HG02678 (cell line): ENCODE data around the gene OPN4.

Experiments used
- ATAC-seq: cut with Tn5 transposase; IDR thresholded peaks from one replicate; pipeline ENCODE4 v1.9.1; 2021; ENCODE audit warnings: mild to moderate bottlenecking, moderate library complexity; ENCODE audit not compliant: unreplicated experiment

OPN4 gene

DNA sequence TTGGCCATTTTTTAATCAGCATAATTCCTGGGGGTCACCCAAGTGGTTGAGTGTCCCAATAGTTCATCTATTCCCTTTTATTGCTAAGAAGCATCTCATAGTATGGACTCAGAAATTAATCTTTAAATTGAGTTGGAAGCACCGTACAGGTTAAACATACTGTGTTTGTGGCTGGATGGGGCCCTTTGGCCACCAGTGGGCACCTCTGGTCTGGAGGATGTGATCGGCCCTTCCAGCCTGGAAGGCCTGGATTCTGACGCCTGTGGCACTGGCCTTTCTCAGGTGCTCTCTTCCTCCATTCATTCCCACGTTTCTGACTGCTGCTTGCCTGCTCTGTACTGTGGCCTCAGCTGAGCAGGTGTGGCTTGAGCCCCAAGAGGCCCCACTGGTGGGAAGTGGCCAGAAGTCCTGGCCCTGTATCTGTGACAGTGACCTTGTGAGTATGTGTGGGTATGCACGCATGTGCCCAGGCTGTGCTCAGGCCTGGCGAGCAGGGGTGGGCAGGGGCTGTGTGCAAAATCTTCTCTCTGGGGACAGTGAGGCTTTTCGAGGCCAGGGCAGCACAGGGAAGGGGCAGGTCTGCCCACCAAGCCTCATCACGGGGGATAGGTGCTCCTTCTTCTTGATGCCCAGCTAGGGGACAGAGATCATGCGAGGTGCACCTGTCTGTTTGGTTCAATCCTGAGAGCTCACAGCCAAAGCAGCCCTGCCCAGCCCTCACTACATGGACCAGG lies 44.0 kb downstream of the OPN4 start:
- ATAC-seq, result no peak

DNA sequence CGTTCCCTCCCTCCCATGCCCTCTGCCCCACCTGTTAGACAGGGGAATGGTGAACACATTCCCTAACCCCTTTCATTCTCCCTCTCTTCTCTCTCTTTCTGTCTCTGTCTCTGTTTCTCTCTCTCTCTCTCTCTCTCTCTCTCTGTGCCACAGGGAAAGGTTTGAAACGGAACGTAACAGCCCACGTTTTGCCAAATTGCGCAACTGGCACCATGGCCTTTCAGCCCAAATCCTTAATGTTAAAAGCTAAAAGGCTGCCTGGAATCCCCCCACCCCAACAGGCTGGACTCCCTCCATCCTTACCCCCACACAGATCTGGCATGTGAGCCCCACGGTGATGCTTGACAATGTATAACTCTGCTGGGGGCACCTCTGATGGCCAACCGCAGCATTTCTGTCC lies 44.8 kb downstream of the OPN4 start:
- ATAC-seq, result no peak

GRCh38 chr10:86699541-86699940 lies 45.2 kb downstream of the OPN4 start:
- ATAC-seq, result no peak

DNA sequence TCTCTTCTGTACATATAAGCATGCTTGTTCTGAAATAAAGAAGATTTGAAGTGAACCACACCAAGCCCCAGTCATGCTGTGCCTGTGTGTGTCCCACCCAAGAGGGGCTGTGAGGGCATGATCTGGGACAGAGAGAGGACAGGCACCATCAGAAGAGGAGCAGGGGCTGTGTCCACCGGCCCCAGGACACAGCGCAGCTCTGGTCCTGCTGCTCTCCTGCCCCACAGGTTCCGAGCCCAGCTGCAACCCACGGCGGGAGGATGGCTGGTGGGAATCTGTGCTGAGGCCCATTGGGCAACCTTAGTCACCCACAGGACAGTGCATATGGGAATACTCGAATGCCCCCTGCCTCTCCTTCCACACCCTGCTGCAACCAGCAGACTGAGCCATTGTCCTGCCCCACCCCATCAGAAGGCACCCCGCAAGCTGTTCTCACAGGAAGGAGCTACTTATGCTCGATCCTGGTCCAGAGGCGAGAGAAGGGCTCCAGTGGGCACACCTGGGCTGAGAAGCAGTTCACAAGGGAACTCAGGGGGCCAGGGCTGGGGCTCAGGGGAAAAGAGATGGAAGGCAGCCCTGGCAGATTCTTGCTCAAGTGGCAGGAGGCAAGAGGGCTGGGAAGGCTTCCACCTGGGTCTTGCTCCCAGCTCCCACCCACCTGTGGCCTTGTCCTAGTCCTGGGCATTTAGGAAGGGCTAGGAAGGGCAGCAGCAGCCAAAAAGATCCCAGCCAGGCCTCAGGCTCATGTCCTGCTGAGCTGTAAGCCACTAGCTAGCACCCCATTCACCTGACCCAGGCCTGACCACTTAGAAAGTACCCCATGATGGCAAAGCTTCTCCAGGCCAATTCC lies 45.9 kb downstream of the OPN4 start:
- ATAC-seq, result no peak

DNA sequence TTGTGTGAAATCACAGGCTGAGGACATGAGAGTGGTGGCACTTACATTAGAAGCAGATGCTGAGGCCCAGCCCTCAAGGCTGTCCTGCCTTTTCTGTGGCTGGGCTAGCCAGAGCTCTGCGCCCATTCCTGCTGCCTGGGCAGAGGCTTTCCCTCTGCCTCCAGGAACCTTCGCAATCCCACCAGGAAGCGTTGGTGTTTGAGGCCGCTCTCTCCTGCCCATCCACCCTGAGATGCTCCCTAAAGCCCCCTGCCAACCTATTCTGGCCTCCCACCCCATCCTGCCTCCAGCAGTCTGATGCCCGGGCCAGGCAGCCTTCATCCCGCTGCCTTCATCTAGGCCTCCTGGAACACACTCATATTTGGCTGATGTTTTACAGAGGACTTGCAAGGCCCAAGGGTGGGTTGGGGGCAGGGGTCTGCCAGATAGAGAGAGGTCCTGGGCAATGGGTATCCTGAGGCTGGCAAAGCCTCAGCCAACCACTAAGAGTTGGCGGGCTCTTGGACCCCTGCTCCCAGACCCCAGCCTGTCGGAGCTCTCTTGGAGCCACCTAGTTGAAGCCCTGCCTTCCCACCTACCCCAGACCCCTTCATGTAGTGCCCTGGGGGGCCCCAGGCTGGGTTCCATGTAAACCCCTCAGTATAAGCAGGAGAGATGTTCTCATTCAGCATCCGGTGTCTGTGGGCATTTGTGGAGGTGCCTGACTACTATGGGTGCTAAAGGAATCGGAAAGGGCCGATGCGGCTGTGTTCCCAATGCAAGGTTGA lies 46.7 kb downstream of the OPN4 start:
- no peak for ATAC-seq

- ATAC-seq, result no peak
Observed at GRCh38 chr10:86703176-86703575, 48.8 kb downstream of the OPN4 start.

DNA sequence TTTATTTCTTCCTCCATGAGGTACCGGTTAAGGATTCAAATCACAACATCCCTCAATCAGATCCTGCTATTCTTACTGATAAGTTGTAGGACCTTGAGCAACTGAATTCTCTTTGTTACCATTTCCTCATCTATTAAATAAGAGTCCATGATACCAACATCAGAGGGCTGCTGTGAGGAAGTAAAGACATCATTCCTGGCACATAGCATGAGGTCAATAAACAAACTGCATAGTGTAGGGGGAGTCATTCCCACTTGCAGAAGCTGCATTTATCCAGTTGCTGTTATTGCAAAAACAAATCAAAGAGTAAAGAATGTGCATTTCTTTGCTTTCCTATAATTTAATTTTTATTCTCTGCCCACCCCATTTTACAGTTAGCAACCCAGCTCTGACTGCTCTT lies 50.8 kb downstream of the OPN4 start:
- no peak for ATAC-seq

GRCh38 chr10:86705905-86706304 lies 51.6 kb downstream of the OPN4 start:
- no peak for ATAC-seq

DNA sequence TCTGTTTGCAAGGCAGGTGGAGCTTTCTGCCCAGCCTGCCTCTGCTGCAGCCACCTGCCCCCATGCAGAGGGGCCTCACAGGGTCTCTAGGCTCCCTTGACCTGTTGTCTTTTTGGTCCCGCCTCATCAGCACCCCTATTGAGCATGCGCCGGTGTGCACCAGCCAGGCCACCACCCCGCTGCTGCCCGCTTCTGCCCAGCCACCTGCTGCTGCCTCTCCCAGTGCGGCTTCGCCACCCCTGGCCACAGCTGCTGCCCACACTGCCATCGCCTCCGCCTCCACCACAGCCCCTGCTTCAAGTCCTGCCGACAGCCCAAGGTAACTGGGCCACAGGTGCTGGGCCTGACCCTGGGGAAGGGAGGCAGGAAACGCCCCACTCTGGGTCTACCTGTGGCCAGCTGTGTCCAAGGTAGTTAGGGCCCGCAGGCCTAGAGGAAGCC lies 52.1 kb downstream of the OPN4 start:
- no peak for ATAC-seq

GRCh38 chr10:86706977-86707376 lies 52.6 kb downstream of the OPN4 start:
- ATAC-seq, result no peak

GRCh38 chr10:86707505-86707904 lies 53.2 kb downstream of the OPN4 start:
- no peak for ATAC-seq

DNA sequence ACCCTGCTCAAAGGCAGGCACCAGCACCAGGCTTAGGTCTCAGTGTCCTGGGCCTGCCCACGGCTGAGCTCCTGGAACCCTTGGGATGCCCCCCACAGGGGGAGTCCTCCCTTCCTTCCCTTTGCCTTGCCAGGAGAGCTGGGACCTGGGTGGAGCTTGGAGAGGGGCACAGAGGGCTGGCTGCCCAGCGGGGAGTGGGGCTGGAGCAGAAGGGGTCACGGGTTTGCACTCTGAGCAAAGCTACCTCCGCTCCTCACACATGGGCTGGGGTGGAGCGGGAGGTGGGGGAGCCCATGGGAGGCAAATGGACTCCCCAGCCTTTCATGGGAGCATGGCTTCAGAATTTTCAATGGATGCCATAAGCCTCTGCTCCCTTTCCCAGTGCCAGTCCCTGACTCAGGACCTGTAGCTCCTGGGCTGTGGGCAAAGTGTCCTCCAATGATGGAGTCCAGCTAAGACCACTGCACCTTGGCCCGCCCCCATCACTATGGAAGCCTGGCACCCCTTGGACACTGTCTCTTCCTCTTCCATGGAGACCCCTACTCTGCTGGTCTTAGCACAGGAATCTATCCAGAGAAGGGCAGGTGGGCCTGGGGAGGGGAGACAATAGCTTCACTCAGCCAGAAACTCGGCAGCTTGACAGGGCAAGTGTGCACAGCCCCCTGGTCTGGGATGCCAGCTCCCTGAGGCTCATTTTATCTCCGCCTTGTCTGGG lies 53.9 kb downstream of the OPN4 start:
- ATAC-seq, result no peak

DNA sequence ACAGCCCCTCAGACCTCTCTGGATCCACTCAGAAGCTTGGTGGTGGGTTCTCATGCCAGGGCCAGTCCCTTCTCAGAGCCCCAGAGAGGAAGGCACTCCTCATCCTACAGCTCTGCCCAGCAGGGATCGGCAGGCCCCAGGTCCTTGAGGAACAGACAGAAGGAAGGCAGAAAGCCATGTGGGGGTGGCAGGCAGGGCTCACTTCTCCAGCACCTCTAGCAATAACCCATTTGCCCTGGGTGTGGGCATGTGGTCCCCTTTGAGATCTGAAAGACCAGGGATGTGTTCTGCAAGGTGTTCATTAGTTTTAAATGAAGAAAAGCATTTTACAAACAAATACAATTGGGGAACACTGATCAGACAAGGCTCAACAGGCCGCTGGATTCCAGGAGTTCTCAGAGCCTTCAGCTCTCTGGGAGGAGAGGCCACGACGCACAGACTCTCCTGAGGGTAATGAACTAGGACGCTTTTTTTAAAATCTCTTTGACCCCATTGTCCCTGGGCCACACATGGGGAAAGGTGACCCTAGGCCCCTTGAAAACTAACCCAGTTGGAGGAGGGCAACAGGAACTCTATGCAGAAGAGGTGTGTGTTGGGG lies 54.5 kb downstream of the OPN4 start:
- no peak for ATAC-seq

GRCh38 chr10:86709396-86710185 lies 55.2 kb downstream of the OPN4 start:
- no peak for ATAC-seq

DNA sequence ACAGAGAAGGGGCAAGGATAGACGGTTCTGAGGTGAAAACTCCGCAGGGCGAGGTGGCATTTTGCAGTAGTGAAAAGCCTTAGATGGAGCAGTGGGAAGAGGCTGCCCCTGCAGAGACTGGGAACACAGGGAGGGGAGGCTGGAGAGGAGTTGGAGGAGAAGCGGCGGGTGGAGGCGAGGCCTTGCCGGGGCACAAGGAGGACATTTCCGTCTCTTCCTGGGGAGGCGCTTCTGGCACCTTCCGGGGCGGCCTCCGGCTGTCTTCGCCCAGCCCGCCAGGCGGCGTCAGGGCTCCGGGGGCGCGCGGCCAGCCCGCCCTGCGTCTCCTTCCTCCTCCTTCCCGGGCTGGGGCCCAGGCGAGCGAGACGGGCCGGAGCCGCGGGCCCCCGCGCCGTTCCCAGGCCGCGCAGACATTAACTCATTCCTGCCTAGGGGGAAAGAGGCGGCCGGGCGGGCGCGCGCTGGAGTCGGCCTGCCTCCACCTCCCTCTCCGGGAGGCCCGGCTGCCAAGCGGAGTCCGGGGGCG lies 56.7 kb downstream of the OPN4 start:
- peak; percentile 89 for ATAC-seq

DNA sequence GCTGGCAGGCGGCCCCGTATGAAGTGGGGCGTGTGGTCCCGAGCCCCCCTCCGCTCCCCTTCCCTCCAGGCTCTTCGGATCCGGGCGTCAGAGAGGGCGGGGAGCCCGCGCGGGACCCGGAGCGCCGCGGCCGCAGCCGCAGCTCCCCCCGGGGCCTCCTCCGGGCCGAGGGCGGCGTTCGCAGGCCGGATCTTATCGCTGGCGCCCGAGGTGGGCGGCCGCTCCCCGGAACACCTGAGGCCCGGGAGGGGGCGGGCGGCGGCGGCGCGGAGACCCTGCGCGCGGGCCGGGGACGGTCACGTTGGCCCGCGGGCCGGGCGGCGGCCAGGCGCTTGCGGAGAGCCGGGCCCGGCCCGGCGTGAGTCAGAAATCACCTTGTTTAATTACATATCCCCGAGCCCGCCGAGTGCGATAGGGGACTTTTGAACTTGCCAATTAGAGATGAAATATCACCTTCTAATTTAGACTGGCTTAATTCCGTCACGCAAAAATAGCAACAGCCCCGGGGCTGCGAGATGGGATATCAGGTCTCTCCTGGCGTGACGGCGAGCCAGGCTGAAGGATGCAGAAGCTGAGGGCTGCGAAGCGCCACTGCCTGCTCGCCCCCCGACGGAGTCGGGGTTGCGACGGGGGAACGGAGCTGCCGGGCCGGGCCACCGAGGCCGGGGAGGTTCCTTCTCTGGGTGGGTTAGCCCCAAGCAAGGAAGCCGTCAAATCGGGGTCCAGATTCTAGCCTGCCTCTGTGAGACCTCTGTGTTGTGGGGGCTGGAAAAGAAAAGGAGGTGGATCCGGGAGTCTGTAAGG lies 57.4 kb downstream of the OPN4 start:
- ATAC-seq, result peak; percentile 48

DNA sequence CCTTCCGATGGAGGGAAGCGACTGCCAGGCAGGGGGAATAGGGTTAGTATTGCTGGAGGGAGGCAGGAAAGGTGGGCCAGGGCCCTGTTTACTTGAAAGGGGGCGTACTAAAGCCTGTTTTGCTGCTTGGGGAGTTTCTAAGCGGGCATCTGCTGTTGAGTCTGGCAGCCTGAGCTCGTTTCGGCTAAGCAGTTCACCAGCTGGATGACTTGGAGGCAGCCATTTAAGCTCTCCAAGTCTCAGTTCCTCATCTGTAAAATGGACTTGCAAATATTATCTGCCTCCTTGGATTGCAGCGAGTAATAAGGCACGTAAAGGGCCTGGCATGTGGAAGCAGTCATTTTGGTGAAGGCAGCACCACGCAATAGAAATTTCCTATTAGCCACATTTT lies 58.0 kb downstream of the OPN4 start:
- ATAC-seq, result peak; percentile 9

- ATAC-seq, result no peak
Observed at GRCh38 chr10:86715156-86715795, 60.9 kb downstream of the OPN4 start.
